HG03280 (cell line): ENCODE results near the gene HOXA13.

Experiments used
- ATAC-seq: cut with Tn5 transposase; IDR thresholded peaks from one replicate; pipeline ENCODE4 v1.9.1; 2021; ENCODE audit warnings: mild to moderate bottlenecking, moderate library complexity; ENCODE audit not compliant: unreplicated experiment

Gene HOXA13

DNA sequence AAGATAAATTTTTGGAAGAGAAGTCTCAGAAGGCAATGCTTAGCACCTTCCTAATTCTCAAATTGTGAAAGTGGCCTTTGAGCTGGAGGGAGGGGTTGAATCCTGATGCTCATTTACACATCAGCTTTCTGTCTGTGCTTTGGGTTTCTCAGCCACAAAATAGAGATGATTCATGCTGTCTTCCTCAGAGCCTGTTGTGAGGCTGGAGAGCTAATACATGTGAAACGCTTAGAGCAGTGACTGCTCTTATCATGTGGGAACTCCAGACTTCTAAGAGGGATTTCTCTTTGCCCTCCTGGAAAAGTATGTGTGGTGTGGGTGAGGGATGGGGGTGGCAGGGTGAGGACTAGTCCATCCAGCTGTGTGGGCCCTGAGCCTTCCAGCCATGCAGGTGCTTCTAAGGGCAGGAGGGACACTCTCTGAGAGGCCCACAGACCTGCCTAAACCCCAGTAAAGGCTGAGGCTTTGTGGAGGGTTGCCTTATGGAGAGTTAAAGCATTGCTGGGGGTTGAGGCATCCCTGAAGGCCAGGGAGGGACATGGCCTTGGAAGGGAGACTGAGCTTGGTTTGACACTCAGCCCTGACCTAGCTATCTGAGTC is 37.9 kb upstream of the HOXA13 start:
- no peak for ATAC-seq

DNA sequence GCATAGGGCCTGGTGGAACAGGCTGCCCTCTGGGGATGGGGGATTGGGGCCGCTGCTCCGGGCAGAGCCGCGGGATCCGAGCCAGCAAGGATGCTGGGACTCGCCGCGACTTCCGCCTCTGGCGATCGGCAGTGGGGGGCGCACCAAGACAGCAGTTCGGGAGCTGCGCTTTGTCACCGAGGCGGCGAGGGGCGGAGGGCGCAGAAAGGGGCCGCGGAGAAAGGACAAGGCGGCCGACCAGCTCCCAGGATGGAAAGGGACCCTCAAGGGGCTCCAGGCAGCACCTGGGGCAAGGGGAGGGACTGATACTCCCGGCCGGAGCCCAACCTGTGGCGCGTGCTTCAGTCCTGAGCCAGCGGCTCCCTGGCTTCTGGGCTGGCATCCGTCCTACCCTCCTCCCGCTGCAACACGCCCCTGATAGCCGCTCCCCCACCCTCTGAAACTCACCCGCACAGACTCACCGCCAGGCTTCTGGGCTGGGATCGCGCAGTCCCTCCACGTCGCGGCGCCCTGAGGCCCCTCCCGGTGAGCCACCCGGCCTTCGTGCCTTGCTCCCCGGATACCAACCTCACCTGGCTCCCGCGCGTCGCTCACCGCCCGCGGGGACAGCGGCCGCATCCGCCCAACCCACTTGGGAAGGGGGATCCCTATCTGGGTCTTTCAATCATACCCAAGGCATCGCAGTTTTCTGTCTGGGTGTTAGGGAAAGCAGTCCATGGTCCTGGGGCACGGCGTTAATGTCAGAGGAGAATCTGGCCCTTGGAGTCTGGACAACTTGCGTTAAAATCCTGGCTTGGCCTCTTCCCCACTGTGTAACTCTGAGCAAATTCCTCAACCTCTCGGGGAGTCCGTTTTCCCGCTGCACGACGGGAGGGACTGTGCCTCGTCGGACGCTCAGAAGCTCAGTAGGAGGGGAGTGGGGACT is 35.8 kb upstream of the HOXA13 start:
- ATAC-seq, result no peak

DNA sequence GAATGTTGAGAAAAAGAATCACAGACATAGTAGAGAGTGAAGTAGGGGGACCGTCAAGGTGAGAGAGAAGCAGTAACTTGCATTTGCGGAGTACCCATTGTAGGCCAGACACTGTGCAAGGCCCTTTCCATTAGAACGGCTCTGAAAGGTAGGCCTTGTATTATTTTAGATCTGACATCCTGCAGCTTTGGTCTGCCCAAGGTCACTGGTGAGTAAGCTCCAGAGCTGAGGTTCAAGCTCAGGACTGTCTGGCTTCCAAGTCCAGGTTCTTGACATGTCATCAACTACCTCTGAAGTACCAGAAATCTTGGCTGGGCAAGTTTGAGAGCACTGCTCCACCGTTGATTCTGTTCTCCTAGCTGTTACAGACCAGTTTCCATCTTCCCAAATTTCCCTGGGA is 29.6 kb upstream of the HOXA13 start:
- ATAC-seq, result no peak

DNA sequence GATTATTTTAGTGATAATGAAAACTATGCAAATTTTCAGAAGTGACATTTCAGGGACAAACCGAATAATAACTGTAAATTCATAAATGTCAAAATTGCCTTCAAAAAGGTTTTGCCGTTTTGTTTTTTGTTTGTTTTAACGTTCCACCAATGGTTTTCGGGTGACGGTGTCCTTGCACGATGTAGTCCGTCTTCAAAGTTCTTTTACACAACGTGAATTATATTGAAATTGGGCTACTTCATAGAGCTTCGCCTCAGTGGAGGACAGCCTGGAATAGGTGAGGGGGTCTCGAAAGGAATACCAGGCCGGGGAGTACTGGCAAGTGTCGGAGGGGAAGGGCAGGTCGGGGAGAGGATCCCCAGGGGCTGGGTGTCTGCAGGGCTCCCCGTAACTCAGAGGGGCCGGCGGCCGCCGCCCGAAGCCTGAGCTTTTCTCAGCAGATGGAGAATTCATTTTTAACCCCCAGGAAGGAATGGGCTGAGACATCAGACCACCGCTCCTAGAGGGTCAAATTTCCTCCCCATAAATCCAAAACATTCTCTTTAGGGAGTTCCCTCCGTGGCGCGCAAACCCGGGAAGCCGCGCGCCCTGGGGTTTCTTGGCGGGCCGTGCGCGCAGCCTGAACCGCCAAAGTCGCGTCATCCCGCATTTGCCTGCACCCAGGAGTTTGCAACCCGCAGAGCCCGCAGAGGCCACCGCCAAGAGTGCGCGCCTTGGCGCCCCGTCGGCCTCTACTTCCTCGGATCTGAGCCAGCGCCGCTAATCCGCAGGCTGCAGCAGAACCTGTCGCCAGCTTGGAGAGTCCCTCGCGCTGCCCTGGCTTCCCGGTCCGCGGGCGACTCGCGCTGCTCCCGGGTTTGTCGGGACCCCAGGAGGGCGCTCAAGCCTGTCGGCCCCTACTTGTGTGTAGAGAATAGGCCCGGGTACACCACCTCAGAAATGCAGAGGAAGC is 25.4 kb upstream of the HOXA13 start:
- ATAC-seq, result no peak

DNA sequence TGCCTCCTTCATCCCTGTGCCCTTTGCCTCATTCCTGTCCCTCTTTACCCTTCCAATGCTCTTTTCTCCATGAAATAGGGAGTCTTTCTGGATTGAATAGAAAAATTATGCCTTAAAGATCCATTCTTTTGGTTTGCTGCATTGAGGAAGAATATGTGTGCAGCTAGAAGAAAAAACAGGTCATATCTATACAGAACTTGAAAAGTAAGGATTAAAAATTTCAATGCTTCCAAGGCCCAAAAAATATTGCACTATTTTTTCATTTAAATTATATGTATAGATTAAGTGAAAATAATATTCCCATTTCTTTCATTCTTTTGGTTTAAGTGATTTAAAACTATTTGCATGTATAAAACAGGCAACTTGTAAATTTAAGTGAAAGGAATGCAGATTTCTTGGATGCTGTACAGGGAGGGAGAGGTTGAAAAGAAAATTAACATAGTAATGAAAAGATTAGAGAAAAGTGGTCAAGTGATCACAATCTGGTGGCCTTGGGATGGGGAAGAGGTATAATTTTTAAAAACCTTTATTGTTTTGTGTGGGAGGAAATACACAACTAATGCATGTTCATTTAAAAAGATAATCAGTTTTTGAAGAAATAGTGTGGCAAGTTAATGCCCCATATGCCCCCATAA is 24.2 kb upstream of the HOXA13 start:
- ATAC-seq, result no peak

DNA sequence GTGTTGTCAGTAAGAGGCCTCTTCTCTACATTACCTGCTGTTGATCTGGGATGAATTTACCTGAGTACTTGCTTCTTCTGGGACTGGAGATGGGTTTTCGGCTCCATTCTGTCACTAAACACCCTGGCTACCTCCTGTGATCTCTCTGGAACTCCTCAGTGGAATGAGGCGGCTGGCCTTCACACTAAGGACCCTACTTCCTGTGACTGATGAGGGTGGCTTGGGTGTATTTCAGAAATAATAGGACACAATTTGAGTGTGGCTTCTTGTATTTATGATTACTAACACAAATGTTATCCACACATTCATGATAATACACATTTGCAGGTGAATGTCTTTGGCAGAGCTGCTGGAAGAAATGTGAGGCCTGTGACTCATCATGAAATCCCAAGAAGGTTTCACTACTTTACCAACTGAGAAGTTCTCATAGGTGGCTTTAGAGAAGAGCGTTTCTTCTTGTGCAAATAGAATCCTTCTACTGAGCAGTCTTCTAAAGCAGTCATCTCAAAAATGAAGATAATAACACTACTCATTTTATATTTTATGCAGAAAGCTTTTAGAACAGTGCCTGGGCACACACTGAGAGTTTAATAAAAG is 21.4 kb upstream of the HOXA13 start:
- no peak for ATAC-seq

DNA sequence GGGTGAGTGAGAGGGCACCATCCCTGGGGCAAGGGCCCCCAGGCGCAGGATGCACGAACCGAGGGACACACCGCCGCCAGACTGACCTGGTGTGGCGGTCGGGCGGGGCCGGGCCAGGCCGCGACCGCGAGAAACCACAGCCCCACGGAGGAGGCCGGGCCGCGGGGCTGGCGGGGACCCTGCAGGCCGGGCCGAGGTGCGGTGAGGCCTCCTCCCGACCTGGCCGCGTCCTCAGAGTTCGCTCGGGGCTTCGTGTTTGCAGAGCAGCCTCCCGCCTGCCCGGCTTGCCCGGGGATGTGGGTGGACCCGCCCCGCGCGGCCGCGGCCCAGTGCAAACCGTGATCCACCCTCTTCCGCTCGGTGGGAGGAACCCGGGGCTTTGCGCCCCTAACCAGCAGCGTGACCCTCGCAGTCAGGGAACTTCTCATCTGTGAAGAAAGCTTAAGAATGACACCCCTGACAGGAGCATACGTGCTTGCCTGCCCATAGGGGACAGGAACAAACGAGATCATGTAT is 20.6 kb upstream of the HOXA13 start:
- no peak for ATAC-seq

DNA sequence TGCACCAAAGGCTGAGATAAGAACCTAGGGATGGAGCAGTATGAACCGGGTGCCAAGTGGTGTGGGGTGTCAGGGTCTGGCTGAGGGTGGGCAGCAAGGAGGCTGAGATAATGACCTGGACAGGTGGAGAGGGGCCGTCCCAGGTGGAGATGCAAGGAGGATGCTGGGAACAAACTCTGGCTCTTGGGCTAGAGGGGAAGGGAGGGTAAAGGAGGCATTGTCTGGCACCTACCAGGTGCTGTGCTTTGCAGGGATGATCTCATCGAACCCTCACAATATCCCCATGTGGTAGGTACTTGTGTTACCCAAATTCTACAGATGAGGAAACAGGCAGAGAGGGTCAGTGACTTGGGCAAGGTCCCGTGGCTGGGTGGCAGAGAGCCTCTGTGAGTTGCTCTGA is 19.9 kb upstream of the HOXA13 start:
- ATAC-seq, result no peak

DNA sequence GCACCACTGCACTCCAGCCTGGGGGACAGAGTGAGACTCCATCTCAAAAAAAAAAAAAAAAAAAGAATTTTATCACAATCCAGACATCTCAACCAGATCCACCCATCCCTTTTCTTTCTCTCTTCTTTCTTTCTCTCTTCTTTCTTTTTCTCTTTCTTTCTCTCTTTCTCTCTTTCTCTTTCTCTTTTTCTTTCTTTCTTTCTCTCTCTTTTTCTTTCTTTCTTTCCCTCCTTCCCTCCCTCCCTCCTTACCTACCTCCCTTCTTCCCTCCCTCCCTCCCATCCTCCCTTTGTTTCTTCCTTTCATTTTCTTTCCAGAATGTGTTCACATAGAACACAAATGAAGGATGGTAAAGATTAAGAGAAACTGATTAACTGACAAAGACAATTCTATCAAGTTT is 18.1 kb upstream of the HOXA13 start:
- ATAC-seq, result no peak

DNA sequence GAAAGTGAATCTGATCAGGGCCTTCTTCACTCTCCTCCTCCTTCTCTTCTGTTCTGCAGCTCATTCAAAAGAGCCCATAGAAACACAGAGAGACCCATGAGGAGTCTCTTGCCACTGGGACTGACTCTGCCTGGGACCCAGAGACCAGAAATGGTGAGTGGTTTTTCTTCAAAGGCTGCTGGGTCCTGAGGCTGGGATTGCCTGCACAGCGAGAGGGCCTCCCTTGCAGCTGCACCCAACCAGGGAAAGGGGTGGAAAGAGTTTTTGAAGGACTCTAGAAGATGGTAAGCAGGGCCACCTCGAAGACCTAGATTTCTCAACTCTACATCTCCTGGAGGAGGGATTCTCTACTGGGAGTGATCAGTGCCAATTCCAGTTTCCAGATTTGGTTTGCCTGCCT is 15.5 kb upstream of the HOXA13 start:
- no peak for ATAC-seq

DNA sequence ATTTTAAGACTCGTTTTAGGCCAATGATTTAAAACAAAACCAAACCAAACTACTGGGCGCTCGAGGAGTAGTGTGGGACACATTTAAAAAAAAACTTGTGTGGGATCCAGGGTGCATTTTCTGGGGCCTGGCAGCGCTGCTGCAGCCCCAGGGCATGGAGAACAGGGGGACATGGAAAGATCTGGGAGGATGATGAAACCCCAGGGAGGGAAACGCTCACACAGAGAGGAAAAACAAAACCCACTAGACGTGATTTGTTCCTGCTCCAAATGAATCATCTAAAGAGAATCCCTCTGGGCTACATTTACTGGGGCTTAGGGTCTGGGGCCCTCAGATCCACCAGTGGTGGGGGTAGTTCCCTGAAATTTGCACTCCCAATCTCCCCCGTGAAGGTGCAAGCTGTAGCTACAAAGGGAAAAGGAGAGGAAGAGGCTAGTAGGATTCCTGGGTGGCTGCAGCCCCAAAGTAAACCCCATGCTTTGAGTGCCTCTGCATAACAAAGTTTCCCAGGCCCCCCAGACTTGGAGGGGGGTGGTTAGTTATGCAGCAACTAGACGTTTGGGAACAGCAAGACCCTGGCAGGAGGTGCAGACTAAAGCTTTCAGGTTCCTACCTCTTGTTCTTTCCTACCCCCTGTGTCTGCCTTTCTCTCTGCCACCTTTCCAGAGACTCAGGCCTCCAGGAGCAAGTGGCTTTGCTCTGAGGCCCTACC is 14.5 kb upstream of the HOXA13 start:
- ATAC-seq, result no peak

DNA sequence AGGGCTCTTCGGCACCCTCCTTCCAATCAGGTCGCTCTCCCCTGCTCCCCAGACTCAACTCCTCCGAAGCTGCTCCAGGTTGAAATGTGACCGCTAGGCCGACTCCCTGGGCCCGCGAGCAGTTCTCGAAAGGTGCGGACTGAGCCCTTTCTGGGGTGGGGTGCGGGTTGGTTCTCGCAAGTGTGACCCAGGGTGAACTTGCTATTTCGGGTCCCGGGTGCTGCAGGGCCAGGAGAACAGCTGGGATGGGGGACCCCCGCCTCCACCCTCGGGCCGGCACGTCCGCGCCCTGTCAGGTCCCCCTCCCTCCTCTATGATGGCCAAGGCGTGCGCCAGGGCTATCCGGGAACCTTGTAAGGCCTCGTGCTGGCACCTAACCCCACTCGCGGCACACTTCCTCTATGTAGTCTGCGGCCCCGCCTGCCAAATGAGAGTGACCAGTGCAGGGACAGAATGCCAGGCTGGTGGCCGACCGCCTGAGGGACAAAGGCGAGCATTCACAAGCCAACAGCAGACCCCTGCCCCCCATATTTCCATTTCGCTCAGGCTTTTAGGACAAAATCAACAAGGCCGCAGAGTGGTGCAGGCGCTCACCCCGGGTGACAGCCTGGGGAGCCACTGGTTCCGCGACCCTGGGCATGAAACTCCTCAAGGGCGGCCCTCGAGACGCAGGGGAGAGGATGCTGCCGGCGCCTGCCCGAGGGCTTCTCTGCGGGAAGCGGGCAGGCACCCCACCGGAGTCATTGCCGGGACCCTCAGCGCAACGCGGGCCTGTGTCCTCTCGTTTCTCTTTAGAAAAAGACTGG is 13.7 kb upstream of the HOXA13 start:
- no peak for ATAC-seq

DNA sequence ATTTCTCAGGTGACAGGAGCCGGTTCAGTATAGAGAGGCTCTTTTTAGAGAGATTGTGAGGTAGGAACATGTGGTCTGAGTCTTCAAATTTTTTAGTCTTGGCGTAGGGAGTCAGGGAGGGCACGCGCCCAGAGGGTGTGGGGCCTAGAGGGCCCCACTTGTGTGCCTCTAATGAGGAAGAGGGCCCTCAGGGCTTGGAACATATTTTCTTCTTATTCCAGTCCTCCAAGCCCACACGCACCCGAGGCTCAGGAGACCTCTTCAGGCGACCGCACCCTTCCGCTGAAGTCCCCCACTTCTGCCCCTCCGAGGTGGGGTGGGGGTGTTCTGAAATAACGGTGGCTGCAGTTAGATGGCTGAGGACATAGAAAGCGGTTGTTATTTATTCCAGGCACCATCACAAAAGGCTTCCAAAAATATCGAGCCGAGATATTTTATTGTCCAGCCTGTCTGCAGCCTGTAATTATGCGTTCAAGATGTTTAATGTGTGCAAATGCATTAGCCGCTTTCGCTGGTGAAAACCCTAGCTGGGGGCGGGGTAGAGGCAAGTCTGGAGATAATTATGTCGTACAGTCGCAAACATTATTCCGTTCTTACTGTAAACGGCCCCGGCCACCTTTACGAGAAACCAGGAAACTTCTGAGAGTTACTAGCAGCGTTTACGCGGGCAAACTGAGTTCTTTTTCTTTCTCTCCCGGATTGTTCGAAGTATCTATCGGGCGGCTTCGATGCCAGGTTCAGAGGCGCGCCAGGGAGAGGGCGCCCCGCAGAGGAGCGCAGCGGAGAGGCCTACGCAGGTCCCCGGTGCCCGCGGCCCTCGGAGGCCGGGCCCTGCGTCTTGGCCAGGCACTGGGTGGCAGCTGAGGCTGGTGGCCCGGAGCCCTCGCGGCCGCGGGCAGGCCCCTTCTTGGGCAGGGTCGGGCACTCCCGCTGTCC is 12.9 kb upstream of the HOXA13 start:
- no peak for ATAC-seq

DNA sequence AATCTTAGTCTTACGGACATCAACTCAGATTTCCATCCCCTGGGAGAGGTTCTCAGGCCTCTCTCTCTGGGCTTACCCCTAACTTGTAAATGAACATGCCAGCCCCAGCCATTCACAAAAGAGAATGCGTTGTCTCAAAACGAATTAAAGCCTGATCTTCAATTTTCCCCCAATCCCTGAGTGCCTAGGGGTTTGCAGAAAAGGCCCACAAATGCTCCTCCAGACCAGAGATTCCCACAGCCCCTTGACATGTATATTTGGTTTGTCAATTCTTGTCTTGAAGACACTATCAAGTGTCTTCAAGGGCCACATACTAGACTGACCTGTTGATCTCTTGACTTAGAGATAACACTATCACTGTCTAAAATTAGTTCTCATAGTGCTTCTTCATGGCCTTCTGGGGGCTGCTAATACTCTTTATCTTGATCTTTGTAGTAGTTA is 11.9 kb upstream of the HOXA13 start:
- no peak for ATAC-seq

DNA sequence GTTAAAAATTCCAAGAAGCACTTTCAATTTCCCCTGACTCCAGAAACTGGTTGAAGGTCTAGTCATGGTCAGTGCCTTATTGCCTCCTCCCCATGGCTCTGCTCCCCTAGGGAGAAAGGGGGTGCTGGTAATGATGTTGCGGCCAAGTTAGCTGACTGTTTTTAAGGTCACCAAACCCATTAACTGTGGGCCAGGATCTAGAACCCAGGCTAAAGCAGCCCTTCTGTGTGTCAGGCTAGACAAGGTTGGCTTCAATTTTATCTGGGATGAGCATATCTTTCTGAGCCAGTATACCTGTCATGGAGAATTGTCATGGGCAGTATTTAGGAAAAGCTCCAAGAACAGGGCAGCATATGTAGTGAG is 11.2 kb upstream of the HOXA13 start:
- no peak for ATAC-seq

DNA sequence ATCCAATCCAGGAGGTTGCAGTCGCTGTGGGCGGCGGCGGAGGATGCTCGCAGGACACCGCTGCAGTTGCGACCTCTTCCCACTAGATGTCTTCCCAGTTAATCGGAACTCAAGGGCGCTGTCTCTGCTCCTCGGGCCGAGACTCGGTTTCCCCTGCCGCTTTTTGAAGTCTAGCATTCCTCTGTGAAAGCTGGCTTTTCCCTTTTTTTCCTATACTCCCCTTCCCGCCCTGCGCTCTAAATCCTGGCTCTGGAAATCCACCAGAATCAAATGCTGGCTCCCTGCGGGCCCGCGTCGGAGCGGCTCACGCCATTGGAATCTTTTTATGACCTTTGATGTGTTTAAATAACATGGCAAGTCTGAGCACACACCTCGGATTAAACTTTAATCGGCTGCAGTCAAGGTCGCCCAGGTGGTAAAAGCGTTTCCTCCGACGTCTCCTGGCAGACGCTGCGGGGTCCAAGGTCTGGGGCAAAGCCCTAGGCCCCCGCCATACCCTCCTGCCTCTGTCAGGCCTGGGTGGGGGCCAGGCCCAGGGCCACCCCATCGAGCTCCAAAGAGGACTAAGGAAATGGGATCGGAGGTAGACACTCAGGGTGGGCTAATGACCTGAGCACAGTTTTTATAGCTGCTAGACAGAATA is 10.7 kb upstream of the HOXA13 start:
- no peak for ATAC-seq

DNA sequence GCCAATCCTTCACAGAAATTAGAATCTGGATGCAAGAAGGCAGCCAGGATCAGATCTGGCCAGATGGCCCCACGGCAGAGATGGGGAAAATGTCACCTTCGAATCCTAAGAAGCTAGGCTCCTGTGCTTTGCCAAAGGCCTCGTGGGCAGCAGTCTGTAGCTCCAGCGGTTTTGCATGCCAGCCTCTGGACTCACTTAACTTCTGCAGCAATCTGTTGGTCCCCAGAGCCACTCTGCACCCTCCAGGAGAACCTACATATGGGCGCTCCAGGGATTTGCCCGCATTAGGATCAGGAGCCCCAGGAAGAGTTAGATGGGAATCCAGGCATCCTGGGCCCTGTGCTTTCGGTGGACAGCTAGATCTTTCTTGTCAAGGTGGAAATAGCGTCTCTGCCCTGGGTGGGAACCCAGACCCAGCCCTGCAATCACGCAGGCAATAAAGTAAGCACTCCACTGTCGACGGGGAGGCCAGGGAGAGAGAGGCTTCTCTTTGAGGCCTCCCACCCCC is 10.1 kb upstream of the HOXA13 start:
- ATAC-seq, result no peak
